WTC11 (cell line): ENCODE measurements around the gene GALNT16. TPM values are rescaled to one million over a fixed set of nuclear protein-coding genes. Genes with fewer than 3 reads are reported as not detected.

Experiments used
- ATAC-seq: fragments of 200-7000 bp; cut with Tn5 transposase; 2 replicates; pipeline ENCODE4 v1.10.0; 2021; ENCODE audit warnings: mild to moderate bottlenecking, moderate library complexity
- CTCF ChIA-PET: fragments of 300-600 bp; sonication (Branson Sonifier 250); formaldehyde crosslinking; loops from one replicate; lab custom pipeline; 2021; ENCODE audit warnings: antibody characterized with exemption; lab: Charles Lee
- POLR2A ChIA-PET: fragments of 350-600 bp; sonication (Branson Sonifier 250); formaldehyde crosslinking; loops from one replicate; lab custom pipeline; 2021; ENCODE audit warnings: antibody characterized with exemption; lab: Charles Lee
- DNase-seq: peaks from one replicate; pipeline ENCODE4 v3.0.0; 2021; ENCODE audit warnings: low spot score
- H3K27ac Mint-ChIP-seq: 2 replicates; pipeline ENCODE4 v1.8.0; 2021; ENCODE audit warnings: mixed read lengths
- H3K27me3 Mint-ChIP-seq: 2 replicates; pipeline ENCODE4 v1.8.0; 2021; ENCODE audit warnings: low read depth, mild to moderate bottlenecking, moderate library complexity, mixed read lengths
- H3K36me3 Mint-ChIP-seq: 2 replicates; pipeline ENCODE4 v1.8.0; 2021; ENCODE audit warnings: mixed read lengths
- H3K4me1 Mint-ChIP-seq: 2 replicates; pipeline ENCODE4 v1.8.0; 2022; ENCODE audit warnings: mixed read lengths
- H3K4me3 Mint-ChIP-seq: 2 replicates; pipeline ENCODE4 v1.8.0; 2021; ENCODE audit warnings: mild to moderate bottlenecking, moderate library complexity, mixed read lengths
- H3K9me3 Mint-ChIP-seq: 2 replicates; pipeline ENCODE4 v1.8.0; 2021; ENCODE audit warnings: mixed read lengths
- CREB1 ChIP-seq: sonication (generic); formaldehyde crosslinking; IDR thresholded peaks from 2 replicates; pipeline ENCODE4 v1.8.0; 2023; ENCODE audit warnings: mild to moderate bottlenecking, missing genetic modification reagents
- E2F4 ChIP-seq: sonication (generic); formaldehyde crosslinking; IDR thresholded peaks from 2 replicates; pipeline ENCODE4 v1.8.1; 2022; ENCODE audit warnings: low read depth, mild to moderate bottlenecking, moderate library complexity, missing genetic modification reagents, borderline replicate concordance
- ESRRA ChIP-seq: sonication (generic); formaldehyde crosslinking; IDR thresholded peaks from 2 replicates; pipeline ENCODE4 v1.8.1; 2022; ENCODE audit warnings: mild to moderate bottlenecking, missing genetic modification reagents, borderline replicate concordance
- FOXP1 ChIP-seq: sonication (generic); formaldehyde crosslinking; IDR thresholded peaks from 2 replicates; pipeline ENCODE4 v1.8.0; 2022; ENCODE audit warnings: missing genetic modification reagents, mild to moderate bottlenecking, moderate library complexity, borderline replicate concordance
- GABPB1 ChIP-seq: sonication (generic); formaldehyde crosslinking; IDR thresholded peaks from 2 replicates; pipeline ENCODE4 v1.8.1; 2023; ENCODE audit warnings: mild to moderate bottlenecking, missing genetic modification reagents
- HMGA2 ChIP-seq: fragments of 250-450 bp; sonication (Bioruptor Pico); IDR thresholded peaks from 2 replicates; pipeline ENCODE4 v1.4.0; 2021; ENCODE audit warnings: mild to moderate bottlenecking, moderate library complexity
- IRF2 ChIP-seq: sonication (generic); formaldehyde crosslinking; IDR thresholded peaks from 2 replicates; pipeline ENCODE4 v1.8.0; 2022; ENCODE audit warnings: low read depth, missing genetic modification reagents, borderline replicate concordance
- MXD4 ChIP-seq: fragments of 250-450 bp; sonication (Bioruptor Pico); IDR thresholded peaks from 2 replicates; pipeline ENCODE4 v1.8.0; 2021; ENCODE audit warnings: mild to moderate bottlenecking, moderate library complexity, borderline replicate concordance
- OVOL2 ChIP-seq: fragments of 250-450 bp; sonication (Bioruptor Pico); IDR thresholded peaks from 2 replicates; pipeline ENCODE4 v1.9.0; 2021; ENCODE audit warnings: mild to moderate bottlenecking, borderline replicate concordance
- RELA ChIP-seq: sonication (generic); formaldehyde crosslinking; IDR thresholded peaks from 2 replicates; pipeline ENCODE4 v1.8.1; 2022; ENCODE audit warnings: missing genetic modification reagents, mild to moderate bottlenecking, borderline replicate concordance
- SMAD4 ChIP-seq: sonication (generic); formaldehyde crosslinking; IDR thresholded peaks from 2 replicates; pipeline ENCODE4 v1.8.0; 2022; ENCODE audit warnings: mild to moderate bottlenecking, missing genetic modification reagents
- SP1 ChIP-seq: sonication (generic); formaldehyde crosslinking; conservative IDR thresholded peaks from 2 replicates; pipeline ENCODE4 v1.8.1; 2022; ENCODE audit warnings: missing genetic modification reagents
- TEAD1 ChIP-seq: sonication (generic); formaldehyde crosslinking; IDR thresholded peaks from 2 replicates; pipeline ENCODE4 v1.8.0; 2022; ENCODE audit warnings: mild to moderate bottlenecking, missing genetic modification reagents
- TEAD4 ChIP-seq: sonication (generic); formaldehyde crosslinking; IDR thresholded peaks from 2 replicates; pipeline ENCODE4 v1.8.0; 2022; ENCODE audit warnings: mild to moderate bottlenecking, missing genetic modification reagents
- ZNF263 ChIP-seq: sonication (generic); formaldehyde crosslinking; IDR thresholded peaks from 2 replicates; pipeline ENCODE4 v1.8.1; 2022; ENCODE audit warnings: low read depth, mild to moderate bottlenecking, moderate library complexity, missing genetic modification reagents
- ZNF281 ChIP-seq: sonication (generic); formaldehyde crosslinking; IDR thresholded peaks from 2 replicates; pipeline ENCODE4 v1.8.0; 2023; ENCODE audit warnings: mild to moderate bottlenecking, missing genetic modification reagents
- ZNF532 ChIP-seq: fragments of 250-450 bp; sonication (Bioruptor Pico); IDR thresholded peaks from 2 replicates; pipeline ENCODE4 v1.9.0; 2021; ENCODE audit warnings: mild to moderate bottlenecking, borderline replicate concordance
- ZSCAN18 ChIP-seq: fragments of 250-450 bp; sonication (Bioruptor Pico); IDR thresholded peaks from 2 replicates; pipeline ENCODE4 v2.1.2; 2022; ENCODE audit warnings: mild to moderate bottlenecking, moderate library complexity
- total RNA-seq: library from RNA; stranded (reverse); gene quantifications from 3 replicates; pipeline ENCODE4 v1.2.3, GENCODE V29; 2021
- TF ChIP-seq, protein P1 (sequence below): sonication (generic); formaldehyde crosslinking; IDR thresholded peaks from 2 replicates; pipeline ENCODE4 v1.8.1; 2023; ENCODE audit warnings: mild to moderate bottlenecking, moderate library complexity, missing genetic modification reagents

Gene GALNT16
- total RNA-seq, 1 experiment from 2014 or later, result 4.5 TPM

DNA sequence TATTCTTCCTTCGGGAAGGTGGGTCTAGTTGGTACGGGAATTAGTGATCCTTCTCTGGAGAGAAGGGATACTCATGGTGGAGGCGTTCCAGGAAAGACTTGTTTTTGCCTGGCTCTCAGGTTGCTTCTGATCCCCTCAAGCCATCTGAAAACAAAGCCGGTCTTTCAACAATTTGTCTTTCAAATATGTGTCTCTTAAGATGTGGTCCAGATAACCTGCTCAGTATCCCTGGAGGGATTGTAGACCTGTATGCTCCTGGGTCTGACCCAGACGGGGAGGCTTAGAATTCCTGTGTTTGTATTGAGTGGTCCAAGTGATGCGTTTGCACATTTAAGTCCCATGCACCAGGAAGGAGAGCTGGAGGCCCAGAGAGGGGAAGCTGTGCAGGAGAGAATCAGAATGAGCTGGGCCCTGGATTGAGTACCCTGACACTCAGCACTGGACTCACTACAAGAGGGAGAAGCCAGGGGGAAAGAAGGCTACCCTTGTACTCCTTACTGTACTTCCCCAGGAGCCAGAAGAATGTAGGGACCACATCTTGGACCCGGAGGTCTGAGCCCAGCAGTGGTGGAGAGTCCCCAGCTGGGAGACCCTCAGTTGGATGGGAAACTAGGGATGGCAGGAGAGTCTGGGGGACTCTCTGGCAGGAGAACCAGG lies 97.7 kb downstream of the GALNT16 start:
- ChIA-PET CTCF (interaction anchor here (0.6 to 2.4 kb wide), 4 partner anchors 10 to 136 kb away, joined by 3 to 20 read pairs (median 5); partner anchors contain the start of gene GALNT16), POLR2A (no interaction called here)
- DNase-seq, result no peak
- Mint-ChIP-seq H3K9me3 (no peaks in the 10 kb centered on the region), H3K4me1 (no peaks in the 10 kb centered on the region), H3K27me3 (no peaks in the 10 kb centered on the region), H3K4me3 (no peak overlapping the region), H3K36me3 (no peaks in the 10 kb centered on the region), H3K27ac (no peak overlapping the region)
- TF ChIP-seq SMAD4 (CRISPR knock-in tag) (no peak), ESRRA (CRISPR knock-in tag) (no peak), ZNF532 (CRISPR knock-in tag) (no peak), ZNF263 (no peak), SP1 (no peak), ZNF281 (CRISPR knock-in tag) (no peak), GABPB1 (CRISPR knock-in tag) (no peak), ZSCAN18 (CRISPR knock-in tag) (no peak), E2F4 (no peak), TEAD4 (CRISPR knock-in tag) (no peak), IRF2 (CRISPR knock-in tag) (no peak), MXD4 (no peak), CREB1 (CRISPR knock-in tag) (no peak), HMGA2 (no peak), RELA (CRISPR knock-in tag) (no peak), OVOL2 (CRISPR knock-in tag) (no peak), FOXP1 (no peak), TEAD1 (CRISPR knock-in tag) (no peak)
- TF ChIP-seq, protein P1, sequence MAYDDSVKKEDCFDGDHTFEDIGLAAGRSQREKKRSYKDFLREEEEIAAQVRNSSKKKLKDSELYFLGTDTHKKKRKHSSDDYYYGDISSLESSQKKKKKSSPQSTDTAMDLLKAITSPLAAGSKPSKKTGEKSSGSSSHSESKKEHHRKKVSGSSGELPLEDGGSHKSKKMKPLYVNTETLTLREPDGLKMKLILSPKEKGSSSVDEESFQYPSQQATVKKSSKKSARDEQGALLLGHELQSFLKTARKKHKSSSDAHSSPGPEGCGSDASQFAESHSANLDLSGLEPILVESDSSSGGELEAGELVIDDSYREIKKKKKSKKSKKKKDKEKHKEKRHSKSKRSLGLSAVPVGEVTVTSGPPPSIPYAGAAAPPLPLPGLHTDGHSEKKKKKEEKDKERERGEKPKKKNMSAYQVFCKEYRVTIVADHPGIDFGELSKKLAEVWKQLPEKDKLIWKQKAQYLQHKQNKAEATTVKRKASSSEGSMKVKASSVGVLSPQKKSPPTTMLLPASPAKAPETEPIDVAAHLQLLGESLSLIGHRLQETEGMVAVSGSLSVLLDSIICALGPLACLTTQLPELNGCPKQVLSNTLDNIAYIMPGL (CRISPR knock-in tag), result no peak
- no peak for ATAC-seq
